ENCODE data around the gene PEAK1. TPM values are rescaled to one million over a fixed set of nuclear protein-coding genes. Genes with fewer than 3 reads are reported as not detected.

Gene PEAK1
- total RNA-seq, 4 donors from 2014 or later: 31.0 to 49.3 (median 35.0) TPM

- DNase-seq: no peak
- no peaks in the 10 kb centered on the region for H3K27me3 ChIP-seq
- WGBS, 2 donors: 88 to 90% methylated on average over 3 of the region's 3 CpGs
- H3K27ac ChIP-seq: no peak overlapping the region
- no peaks in the 10 kb centered on the region for H3K36me3 ChIP-seq
- intact Hi-C loops (cut with DNase I): no loop called here
- H3K4me3 ChIP-seq (replicated peaks in 1 of 3): no peak overlapping the region
- H3K4me1 ChIP-seq: no peaks in the 10 kb centered on the region
- TF ChIP-seq CTCF (IDR thresholded peaks at IDR 0.05): no peak
- no peak for TF ChIP-seq POLR2A (IDR thresholded peaks at IDR 0.05)
- no peaks in the 10 kb centered on the region for H3K9me3 ChIP-seq
These were observed 77.1 kb downstream of the PEAK1 start for GRCh38 chr15:77342807-77343206.

- H3K27ac ChIP-seq: no peak overlapping the region
- intact Hi-C loops (cut with DNase I): no loop called here
- H3K36me3 ChIP-seq: no peaks in the 10 kb centered on the region
- 97 to 99% methylated on average over 3 of the region's 3 CpGs for WGBS, 2 donors
- DNase-seq: no peak
- no peaks in the 10 kb centered on the region for H3K27me3 ChIP-seq
- H3K9me3 ChIP-seq: no peaks in the 10 kb centered on the region
- TF ChIP-seq POLR2A (IDR thresholded peaks at IDR 0.05) (no peak), CTCF (IDR thresholded peaks at IDR 0.05) (no peak)
- H3K4me3 ChIP-seq (replicated peaks in 1 of 3): no peak overlapping the region
- peaks cover 0 to 4% of the 10 kb centered on the region in 2 donors for H3K4me1 ChIP-seq
These were observed 79.7 kb downstream of the PEAK1 start for GRCh38 chr15:77340245-77340644.

GRCh38 chr15:77336006-77336405 is 83.9 kb downstream of the PEAK1 start:
- H3K36me3 ChIP-seq: no peaks in the 10 kb centered on the region
- H3K4me3 ChIP-seq (replicated peaks in 1 of 3): no peak overlapping the region
- TF ChIP-seq POLR2A (IDR thresholded peaks at IDR 0.05): no peak
- no peak for TF ChIP-seq CTCF (IDR thresholded peaks at IDR 0.05)
- intact Hi-C loops (cut with DNase I): no loop called here
- DNase-seq: no peak
- H3K27ac ChIP-seq: no peak overlapping the region
- H3K9me3 ChIP-seq: no peaks in the 10 kb centered on the region
- H3K27me3 ChIP-seq: no peaks in the 10 kb centered on the region
- H3K4me1 ChIP-seq: peaks cover 0 to 4% of the 10 kb centered on the region in 2 donors
- WGBS, 2 donors: 96 to 100% methylated on average over 2 of the region's 2 CpGs

- H3K27ac ChIP-seq: no peak overlapping the region
- no peaks in the 10 kb centered on the region for H3K9me3 ChIP-seq
- peaks cover 0 to 4% of the 10 kb centered on the region in 2 donors for H3K4me1 ChIP-seq
- DNase-seq: peak in 1 of 2 donors; percentile 3
- no peaks in the 10 kb centered on the region for H3K36me3 ChIP-seq
- H3K27me3 ChIP-seq: no peaks in the 10 kb centered on the region
- TF ChIP-seq CTCF (IDR thresholded peaks at IDR 0.05) (no peak), POLR2A (IDR thresholded peaks at IDR 0.05) (no peak)
- H3K4me3 ChIP-seq (replicated peaks in 1 of 3): no peak overlapping the region
- intact Hi-C loops (cut with DNase I): no loop called here
- 71 to 73% methylated on average over 4 of the region's 4 CpGs for WGBS, 2 donors
These were observed 84.6 kb downstream of the PEAK1 start for GRCh38 chr15:77335298-77335697.

- H3K4me1 ChIP-seq: peaks cover 0 to 4% of the 10 kb centered on the region in 2 donors
- intact Hi-C loops (cut with DNase I): no loop called here
- H3K36me3 ChIP-seq: no peaks in the 10 kb centered on the region
- 95 to 97% methylated on average over 2 of the region's 2 CpGs for WGBS, 2 donors
- no peaks in the 10 kb centered on the region for H3K27me3 ChIP-seq
- no peak overlapping the region for H3K27ac ChIP-seq
- TF ChIP-seq CTCF (IDR thresholded peaks at IDR 0.05) (no peak), POLR2A (IDR thresholded peaks at IDR 0.05) (no peak)
- no peaks in the 10 kb centered on the region for H3K9me3 ChIP-seq
- no peak for DNase-seq
- no peak overlapping the region for H3K4me3 ChIP-seq (replicated peaks in 1 of 3)
These were observed 86.7 kb downstream of the PEAK1 start for GRCh38 chr15:77333166-77333565.
